Measurements from ENCODE around the gene ICE1.

The ICE1 gene

DNA sequence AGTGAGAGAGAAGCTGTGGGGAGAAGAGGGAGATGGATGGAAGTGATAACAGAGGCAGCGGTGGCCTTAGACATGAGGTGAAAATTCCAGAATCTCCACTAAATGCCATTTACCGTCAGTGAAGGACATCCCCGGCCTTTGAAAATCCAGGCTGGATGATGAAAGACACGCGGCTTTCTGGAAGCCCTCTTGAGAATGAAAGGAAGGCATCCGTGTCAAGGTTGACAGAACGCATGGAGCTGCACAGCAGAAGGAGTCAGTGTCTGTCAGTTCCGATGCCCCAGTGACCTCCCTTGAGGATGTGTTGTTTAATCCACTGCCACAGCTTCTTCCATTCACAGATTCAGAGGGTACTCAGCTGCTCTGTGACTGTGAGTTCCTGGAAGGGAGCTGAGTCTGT lies 114.9 kb downstream of the ICE1 start:
- TF ChIP-seq LEF1 (IDR thresholded peaks at IDR 0.05; ENCODE audit: borderline replicate concordance) = no peak
- TF ChIP-seq CTBP1 (IDR thresholded peaks at IDR 0.05; ENCODE audit: borderline replicate concordance) = no peak
- no peak for TF ChIP-seq NFRKB (IDR thresholded peaks at IDR 0.05)
- TF ChIP-seq FOXK2 (IDR thresholded peaks at IDR 0.05) = no peak
- no peak for TF ChIP-seq ELF4 (IDR thresholded peaks at IDR 0.05)
- no peak for TF ChIP-seq FOXA1 (IDR thresholded peaks at IDR 0.05)
- TF ChIP-seq SP1 (IDR thresholded peaks at IDR 0.05) = no peak
- TF ChIP-seq SUZ12 (IDR thresholded peaks at IDR 0.05) = no peak
- ChIA-PET CTCF (no interaction called here), POLR2A (no interaction called here)
- DNase-seq (ENCODE audit: extremely low spot score) = no peak

DNA sequence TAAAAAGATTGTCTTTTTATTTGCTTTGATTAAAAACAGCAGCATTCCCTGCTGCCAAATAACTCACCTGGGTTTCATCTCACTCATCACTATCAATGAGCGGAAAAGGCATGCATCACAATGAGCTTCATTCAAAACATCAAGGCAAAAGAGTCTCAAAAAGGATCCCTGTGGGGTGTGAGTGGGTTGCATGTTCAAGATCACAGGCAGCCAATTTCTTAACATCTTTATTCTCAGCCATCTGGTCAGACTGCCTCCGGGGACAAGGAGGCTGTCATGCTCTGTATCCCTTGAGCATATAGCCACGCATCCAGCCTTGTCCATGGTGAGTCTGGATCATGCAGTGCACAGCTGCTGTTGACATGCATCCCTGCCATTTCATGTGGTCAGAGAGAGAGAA lies 117.1 kb downstream of the ICE1 start:
- TF ChIP-seq SUZ12 (IDR thresholded peaks at IDR 0.05) (no peak), FOXA1 (IDR thresholded peaks at IDR 0.05) (no peak), BHLHE40 (IDR thresholded peaks at IDR 0.05; ENCODE audit: borderline replicate concordance) (no peak), SP1 (IDR thresholded peaks at IDR 0.05) (no peak), L3MBTL2 (conservative IDR thresholded peaks at IDR 0.05) (no peak), PKNOX1 (IDR thresholded peaks at IDR 0.05) (no peak), FOXM1 (IDR thresholded peaks at IDR 0.05; ENCODE audit: borderline replicate concordance) (no peak), HDGF (IDR thresholded peaks at IDR 0.05; ENCODE audit: borderline replicate concordance) (no peak), TARDBP (IDR thresholded peaks at IDR 0.05) (no peak), NFRKB (IDR thresholded peaks at IDR 0.05) (no peak), LEF1 (IDR thresholded peaks at IDR 0.05; ENCODE audit: borderline replicate concordance) (no peak), ARNT (IDR thresholded peaks at IDR 0.05) (no peak), FOXK2 (IDR thresholded peaks at IDR 0.05) (no peak), ELF4 (IDR thresholded peaks at IDR 0.05) (no peak), CTBP1 (IDR thresholded peaks at IDR 0.05; ENCODE audit: borderline replicate concordance) (no peak)
- no peak for DNase-seq (ENCODE audit: extremely low spot score)
- ChIA-PET CTCF (no interaction called here), POLR2A (no interaction called here)

Data from HEK293T (cell line).